HG02623 (cell line): ENCODE measurements around the gene SP1.
"Not testable (repeated sequence)": the region's sequence is repeated elsewhere in the genome, so short reads cannot be mapped to it uniquely, and the experiment has no call there.

Experiments
- ATAC-seq: cut with Tn5 transposase; IDR thresholded peaks from one replicate; pipeline ENCODE4 v1.9.1; 2021; ENCODE audit warnings: moderate library complexity; ENCODE audit not compliant: unreplicated experiment

SP1 gene

DNA sequence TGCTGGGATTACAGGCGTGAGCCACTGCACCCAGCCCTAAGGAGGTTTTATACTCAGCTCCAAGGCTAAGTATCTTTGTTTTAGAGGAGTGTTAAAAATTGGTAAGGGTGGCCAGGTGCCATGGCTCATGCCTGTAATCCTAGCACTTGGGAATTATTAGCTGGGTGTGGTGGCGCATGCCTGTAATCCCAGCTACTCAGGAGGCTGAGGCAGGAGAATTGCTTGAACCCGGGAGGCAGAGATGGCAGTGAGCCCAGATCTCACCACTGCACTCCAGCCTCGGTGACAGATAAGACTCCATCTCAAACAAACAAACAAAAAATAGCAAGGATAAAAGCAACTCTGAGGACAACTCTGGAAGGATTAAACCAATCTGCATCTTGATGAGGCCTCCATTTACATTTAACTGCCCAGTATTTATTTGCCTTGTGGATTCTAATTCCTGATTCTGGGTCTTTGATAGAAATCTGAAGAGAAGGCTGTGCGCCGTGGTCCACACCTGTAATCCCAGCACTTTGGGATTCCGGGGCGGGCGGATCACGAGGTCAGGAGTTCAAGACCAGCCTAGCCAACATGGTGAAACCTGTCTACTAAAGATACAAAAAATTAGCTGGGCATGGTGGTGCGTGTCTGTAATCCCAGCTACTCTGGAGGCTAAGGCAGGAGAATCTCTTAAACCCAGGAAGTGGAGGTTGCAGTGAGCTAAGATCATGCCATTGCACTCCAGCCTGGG, 64.8 kb downstream of the SP1 start:
- ATAC-seq = not testable (repeated sequence)

DNA sequence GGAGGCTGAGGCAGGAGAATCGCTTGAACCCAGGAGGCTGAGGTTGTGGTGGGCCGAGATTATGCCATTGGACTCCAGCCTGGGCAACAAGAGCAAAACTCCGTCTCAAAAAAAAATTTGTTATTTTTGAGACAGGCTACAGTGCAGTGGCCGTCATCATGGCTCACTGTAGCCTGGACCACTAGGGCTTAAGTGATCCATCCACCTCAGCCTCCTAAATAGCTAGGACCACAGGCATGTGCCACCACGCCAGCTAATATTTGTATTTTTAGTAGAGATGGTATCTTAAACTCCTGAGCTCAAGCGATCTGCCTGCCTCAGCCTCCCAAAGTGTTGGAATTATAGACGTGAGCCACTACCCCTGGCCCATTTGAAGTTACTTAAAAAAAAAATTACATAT, 71.0 kb downstream of the SP1 start:
- ATAC-seq = no peak

DNA sequence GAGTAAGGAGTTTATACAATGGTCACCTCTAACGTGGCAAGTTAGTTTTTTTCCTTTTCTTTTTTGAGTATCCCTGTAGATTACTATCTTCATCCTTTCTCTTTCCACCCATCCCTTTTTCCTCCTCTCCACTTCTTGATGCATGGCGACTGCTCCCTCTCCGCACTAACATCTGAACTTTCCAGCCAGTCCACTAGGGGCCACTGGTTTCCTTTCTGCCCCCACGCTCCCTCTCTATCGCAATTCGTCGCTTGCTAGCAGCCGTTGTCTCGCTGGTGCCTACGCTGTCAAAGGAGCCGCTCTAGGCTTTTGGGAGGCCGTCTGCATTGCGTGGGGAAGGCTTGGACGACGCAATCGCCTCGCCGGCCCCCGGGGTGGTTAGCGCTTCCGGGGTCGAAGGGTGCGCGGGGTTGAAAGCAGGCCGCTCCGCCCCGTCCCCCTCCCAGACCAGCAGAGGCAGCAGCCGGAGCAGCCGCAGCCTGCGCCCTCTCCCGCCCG, 71.7 kb downstream of the SP1 start, which contains the start of gene PCBP2:
PCBP2 (plus strand) TSS at position 442 of the 498 bp plus-strand sequence. CDS start 2,699 bp downstream, outside the sequence.
- ATAC-seq = peak; percentile 96

DNA sequence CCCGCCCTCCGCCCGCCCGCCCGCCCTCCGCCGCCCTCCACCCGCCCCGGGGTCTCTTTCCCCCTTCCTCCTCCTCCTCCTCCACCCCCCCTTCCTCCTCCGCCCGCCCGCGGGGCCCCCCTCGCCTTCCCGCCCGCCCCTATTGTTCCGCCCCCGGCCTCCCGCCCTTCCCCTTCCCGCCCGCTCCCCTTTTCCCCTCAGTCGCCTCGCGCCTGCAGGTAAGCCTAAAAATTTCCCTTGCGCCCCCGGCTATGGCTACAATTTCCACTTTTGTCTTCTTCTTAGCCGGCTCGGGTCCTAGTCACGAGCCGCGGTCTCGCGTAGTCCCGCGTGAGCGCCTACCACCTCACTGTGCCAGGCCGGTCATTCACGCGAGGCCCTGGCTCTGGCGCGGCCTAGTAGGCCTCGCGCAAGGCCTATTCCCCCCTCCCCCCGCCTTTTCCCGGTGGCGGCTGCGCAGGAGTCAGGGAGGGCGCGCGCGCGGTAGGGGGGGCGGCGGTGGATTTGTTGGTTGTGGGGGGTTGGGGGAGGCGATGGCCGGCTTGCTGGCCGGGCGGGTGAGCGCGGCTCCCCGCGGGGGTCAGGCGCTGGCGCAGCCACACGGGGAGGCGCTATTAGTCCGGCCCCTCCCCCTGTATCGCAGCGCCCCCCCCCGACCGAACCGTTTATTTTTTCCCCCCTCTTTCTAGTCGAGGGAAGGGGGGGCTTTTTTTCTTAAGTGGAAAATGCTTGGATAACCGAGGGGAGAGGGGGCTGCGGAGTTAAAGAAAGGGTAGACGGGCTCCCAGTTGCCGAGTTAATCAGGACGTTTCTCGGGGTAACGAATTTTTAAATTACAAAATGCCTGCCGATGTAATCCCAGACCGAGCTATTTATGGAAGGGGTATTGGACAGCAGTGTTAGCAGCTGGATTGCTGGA, 72.4 kb downstream of the SP1 start:
- ATAC-seq = no peak

DNA sequence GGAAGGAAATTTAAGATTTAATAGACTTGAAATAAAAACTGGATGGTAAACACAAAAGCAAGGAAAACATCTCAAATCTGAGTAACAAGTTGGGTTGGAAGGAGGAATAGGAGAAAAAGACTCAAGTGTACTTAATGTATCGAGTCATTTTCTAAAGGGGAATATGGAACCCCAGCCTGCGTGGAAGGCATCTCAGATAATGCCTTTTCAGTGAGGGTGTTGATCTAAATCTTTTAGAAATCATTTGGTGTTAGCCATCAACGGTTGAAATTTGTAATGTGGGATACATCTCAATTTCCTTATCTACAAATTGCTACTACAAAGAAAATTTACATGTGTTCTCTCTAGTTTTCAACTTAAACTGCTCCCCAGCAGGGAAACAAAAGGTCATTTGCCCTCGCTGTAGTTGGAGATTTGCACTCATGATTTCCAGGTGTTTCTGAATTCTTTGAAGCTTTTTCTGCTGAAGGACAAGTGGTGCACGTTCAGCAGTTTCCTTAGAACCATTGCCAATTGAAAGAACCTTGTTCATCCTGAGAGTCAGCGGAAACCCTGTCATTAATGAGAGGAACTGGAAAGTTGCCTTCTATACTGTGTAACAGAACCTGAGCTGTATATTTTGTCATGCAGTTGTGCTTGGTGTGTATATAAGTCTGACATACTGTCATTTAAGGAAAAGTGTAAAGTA, 74.1 kb downstream of the SP1 start:
- ATAC-seq = no peak

DNA sequence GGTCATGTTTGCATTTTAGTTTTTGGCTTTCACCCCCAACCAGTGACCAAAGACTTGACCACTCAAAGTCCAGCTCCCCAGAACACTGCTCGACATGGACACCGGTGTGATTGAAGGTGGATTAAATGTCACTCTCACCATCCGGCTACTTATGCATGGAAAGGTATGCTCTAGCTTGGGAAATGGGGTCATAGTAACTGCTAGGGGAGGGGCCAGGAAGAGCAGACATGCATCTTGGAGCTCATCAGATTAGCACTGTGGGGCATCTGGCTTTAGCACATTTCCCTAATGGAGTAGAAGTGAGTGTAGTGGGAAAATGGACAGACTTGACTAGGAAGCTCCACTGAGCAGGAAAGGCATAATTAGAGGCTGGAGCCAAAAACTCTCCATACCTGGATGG, 74.7 kb downstream of the SP1 start:
- no peak for ATAC-seq

DNA sequence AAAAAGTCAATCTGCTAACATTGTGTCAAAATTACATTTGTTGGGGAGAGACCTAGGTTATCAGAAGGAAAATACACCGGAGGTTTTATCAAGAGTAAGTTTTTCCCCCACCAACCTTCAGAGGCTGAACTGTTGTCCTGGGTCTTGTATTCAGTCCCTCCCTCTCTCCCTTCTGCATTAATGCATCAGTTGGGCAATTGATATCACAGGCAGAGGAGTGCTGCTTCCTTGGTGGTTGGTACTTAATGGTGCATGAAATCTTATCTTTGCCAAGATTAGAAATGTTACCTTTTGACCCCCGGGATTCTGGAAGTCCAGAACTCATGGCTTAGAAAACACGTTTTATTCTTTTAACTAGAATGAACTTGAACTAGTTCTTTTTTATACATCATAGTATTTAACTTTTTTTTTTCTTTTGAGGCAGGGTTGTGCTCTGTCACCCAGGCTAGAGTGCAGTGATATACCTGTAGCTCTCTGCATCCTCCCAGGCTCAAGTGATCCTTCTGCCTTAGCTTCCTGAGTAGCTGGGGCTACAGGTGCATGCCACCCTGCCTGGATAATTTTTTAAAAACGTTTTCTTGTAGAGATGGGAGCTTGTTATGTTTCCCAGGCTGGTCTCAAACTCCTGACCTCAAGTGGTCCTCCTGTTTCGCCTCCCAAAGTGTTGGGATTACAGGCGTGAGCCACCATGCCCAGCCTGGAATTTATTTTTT, 76.8 kb downstream of the SP1 start:
- no peak for ATAC-seq

DNA sequence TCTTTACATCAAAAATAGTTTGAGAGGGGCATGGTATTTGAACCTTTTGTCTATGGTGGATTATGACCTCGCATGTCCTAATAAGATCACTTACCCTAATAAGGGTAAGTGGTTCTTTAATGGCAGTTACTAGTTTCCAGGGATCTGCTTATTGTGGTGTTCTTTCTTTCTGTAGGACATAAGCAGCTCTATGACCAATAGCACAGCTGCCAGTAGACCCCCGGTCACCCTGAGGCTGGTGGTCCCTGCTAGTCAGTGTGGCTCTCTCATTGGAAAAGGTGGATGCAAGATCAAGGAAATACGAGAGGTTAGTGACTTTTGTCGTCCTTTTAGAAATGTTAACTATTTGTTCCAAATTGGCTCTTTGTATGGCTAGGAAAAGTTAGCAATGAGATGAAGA, 79.1 kb downstream of the SP1 start:
- ATAC-seq = no peak

DNA sequence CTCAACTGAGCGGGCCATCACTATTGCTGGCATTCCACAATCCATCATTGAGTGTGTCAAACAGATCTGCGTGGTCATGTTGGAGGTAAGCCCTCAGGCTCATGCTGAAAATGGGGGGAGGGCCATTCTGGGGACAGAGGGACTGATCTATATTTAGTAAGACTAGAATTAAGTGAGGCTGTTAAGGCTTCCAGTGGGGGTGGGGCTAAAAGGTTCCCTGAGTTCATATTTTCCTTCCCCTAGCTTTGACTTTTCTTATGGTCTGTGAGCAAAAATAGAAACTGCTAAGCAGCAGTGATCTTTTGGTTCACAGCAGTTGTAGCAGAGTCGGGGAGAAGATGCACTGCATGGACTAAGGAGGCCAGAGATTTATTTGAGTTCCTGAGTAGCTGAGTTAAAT, 81.1 kb downstream of the SP1 start:
- no peak for ATAC-seq

DNA sequence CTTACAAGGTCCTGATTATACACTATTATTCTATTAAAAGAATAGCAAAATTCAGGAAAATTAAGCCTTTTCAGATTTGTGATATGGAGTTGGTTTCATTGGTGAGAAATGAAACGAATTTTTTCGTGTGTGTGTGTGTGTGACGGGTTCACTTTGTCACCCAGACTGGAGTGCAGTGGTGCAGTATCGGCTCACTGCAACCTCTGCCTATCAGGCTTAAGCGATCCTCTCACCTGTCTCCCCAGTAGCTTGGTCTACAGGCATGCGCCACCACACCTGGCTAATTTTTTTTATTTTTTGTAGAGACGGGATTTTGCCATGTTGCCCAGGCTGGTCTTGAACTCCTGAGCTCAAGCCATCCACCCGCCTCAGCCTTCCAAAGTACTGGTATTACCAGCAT, 81.6 kb downstream of the SP1 start:
- no peak for ATAC-seq

DNA sequence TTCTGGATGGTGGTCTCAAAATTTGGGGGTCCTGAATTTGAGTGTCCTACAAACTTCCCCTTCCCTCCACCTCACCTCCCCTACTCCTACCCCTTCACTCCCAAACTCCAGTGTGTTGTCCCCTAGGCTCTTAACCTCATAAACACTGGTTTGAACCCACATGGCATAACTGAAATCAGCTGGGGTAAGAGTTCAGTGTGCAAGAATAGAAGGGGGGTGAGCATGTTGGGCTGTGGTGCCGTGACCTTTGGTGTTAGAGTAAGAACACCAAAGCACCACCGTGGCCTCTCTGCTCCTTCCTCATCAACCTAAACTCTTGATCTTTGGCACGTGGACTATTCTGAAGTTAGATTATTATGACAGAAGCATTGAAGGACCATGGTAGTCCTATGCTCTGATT, 83.0 kb downstream of the SP1 start:
- no peak for ATAC-seq

DNA sequence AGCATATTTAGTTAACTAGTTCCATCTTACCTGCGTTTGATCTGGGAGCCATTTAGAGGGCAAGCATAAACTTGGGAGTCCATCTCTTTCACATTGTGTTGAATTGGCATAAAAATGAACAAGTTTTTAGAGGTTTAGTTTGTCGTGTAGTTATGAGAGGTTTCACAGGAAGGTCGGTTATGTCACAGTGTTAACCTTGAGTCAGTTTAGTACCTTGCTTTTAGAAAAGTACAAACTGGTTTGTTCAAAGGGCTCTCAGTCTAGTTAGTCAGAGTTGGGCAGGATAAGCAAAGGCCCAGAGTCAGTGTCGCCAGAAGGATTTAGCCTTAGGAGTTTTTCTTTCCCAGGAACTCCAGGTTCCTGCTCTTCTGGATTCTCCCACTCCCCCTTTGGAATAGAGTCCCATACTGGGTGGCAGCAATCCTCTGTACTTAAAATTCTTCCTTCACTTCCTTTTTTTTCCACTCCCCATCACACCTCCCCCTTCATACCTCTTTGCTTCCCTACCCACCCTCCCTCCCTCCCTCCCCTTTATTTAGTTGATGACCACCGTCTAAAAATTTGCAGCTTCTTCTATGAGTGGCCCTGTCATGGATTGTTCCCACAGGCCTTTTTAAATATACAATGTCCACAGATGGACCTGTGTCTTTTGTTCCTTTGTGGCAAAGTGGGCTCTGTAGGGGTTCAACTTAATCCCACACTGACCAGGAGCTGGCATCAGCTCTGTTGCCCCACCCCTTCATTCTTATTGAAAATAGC, 84.0 kb downstream of the SP1 start:
- no peak for ATAC-seq

DNA sequence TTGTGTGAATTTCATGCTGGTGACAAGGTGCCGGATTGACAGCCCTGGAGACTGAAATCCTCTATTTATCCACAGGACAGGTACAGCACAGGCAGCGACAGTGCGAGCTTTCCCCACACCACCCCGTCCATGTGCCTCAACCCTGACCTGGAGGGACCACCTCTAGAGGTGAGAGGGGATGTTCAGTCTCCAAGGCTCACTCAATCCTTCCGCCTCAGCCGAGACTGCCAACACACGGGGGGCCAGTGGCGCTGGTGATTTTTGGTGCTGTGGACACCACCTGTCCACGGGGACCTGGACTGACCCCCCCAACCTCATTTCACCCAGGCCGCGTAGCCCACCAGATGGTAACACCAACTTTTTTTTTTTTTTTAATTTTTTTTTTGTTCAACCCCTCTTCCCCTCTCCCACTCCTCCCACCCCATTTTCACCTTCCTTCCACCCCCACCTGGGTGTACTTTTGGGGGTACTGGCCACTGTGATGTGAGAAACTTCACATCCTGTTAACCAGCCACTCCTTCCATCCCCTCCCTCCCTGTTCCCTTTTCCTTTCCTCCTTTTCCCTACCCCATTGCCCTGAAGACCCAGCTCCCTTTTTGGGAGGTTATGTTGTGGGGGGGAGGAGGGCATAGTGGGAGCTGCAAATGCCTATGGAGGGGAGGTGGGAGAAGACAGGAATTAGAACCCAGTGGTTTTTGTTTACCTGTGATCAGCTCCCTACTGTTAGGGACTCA, 84.9 kb downstream of the SP1 start:
- no peak for ATAC-seq

DNA sequence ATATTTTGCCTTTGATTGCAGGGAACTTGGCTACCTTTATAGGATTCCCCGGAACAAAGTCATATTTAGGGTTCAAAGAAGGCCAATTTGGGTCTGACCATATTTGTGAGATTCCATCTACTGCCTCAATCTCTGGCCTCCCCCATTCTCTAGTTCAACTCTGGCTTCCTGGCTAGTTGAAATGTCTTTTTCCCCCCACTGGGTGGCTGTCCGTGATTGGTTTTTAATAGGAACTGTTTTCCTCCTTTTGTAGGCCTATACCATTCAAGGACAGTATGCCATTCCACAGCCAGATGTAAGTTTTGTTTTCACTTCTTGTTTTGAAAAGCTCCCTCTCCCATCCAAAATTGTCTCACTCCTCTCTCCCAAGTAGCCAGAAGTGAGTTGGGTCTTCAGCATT, 85.7 kb downstream of the SP1 start:
- no peak for ATAC-seq
